ENCODE data around the gene FAM120AOS.

Gene FAM120AOS

DNA sequence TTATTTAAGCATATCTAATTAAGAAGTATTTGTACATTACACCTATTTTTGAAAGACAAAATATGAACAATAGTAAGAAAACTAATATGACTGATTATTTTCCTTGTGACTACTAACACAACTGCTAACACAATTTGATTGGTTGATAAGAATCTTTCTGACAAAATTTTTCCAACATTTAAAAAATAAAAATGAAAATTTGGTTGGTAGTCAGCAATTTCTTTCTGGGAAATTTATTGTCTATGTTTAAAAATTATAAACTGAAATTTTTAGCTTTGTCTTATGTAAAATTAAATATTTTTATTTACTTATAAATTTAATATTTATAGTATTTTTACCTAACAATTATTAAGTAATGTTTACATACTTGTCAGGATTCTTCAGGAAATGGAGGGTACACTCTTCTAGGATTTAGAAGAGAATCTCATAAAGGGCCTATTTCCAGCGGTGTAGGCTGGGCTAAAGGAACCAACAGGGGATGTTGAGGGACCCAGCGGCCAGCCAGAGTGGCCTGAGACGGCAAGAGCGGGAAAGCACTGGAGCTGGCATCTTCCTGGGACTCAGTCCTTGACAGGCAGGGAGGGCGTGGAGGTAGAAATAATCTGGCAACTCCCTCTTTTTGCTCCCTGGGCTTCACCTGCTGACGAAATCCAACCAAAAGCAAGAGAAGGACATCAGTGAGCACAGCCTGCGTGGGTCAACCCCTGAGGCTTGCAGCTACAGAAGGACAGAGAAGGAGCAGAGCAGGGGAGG is 16.6 kb downstream of the FAM120AOS start:
- DNase-seq, result no peak

DNA sequence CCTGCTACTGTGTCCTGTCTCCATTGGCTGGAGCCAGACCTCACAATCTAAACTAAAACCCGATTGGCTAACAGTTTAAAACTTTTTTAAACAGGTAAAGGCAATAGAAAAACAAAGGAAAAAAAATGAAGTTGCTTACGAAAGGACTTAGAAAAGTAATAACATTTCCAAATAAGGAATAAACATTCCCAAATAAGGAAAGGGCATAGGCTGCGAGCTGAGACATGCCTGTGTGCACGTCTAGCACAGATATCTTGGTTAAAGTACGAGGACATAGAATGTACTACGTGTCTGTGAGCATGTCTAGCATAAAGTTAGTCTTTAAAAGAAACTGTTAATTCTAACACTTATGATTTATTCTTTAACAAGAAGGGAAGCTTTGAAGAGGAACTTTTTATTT is 17.2 kb downstream of the FAM120AOS start:
- DNase-seq, result no peak

DNA sequence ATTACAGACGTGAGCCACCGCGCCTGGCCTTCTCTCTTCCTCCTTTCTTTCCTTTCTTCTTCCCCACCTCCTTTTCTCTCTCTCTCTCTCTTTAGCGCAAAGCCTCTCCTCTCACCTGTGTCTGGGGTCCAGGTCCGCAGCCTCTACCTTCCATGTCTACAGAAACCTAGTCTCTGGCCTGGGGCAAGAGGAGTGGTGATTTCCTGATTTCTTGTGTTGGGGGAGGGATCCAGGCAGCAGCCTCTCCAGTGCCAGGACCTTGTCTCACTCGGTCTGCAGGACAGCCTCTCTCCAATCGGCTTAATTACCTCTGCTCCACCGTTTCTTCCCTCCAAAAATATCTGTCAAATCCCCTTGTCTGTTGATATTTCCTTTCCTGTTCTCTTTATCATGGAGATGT is 18.0 kb downstream of the FAM120AOS start:
- no peak for DNase-seq

DNA sequence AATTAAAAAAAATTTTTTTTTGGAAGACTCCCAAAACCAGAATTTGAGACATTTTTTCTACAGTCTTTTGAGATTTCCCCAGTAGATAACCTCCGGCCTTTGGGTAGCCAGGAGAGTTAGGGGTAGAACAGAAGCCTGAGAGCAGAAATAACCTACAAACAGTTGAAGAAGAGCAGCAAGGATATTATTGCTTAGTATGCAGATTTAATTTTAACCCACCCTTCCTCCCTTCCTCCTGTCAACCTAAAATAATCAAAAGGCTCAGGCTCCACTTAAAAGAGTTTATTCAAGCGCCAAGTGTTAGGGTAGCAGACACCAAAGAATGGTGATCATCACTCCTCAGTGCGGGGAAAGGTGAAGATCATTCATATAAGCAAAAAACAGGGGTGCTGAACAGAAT is 19.3 kb downstream of the FAM120AOS start:
- DNase-seq, result no peak

DNA sequence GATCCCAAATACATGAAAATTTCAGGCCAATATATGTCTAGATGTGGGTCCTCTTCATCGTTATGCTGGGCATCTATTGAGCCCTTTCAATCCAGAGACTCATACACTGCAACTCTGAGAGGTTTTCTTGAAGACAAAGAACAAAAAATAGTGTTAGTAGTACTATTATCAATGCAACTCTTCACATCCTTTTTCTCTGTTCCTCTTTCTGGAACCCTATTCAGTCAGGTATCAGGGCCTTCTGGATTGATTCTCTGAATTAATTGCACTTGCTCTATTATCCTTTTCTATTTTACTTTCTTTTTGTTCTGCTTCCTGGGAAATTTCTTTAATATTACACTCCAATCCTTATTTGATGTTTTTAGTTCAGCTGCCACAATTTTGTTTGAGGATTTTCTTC is 20.4 kb downstream of the FAM120AOS start:
- DNase-seq, result no peak

DNA sequence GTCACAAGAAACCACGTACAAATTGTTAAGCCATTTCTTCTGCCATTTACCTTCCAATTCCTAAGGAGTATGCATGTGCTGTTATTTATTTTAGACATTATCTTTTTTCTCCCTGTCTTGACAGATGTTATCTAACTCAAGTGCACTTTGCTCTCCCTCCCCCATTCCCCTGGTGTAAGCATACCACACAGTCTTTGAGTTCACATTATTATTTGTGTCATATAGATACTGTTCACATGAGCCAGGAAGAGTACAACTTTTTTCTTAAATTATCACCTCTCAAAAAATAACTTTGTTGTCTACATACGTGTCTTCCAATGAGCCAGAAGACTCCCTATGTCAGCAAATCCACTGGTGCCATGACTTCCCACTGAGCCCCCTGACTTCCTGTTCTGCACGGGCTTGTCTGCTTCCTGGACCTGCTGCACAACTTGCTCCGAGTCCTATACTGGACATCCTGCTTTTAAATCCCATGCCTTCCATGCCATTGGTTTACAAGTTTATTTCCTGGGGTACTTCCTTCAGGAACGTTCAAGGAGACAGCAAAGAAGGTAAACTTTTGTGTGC is 21.8 kb downstream of the FAM120AOS start:
- no peak for DNase-seq

DNA sequence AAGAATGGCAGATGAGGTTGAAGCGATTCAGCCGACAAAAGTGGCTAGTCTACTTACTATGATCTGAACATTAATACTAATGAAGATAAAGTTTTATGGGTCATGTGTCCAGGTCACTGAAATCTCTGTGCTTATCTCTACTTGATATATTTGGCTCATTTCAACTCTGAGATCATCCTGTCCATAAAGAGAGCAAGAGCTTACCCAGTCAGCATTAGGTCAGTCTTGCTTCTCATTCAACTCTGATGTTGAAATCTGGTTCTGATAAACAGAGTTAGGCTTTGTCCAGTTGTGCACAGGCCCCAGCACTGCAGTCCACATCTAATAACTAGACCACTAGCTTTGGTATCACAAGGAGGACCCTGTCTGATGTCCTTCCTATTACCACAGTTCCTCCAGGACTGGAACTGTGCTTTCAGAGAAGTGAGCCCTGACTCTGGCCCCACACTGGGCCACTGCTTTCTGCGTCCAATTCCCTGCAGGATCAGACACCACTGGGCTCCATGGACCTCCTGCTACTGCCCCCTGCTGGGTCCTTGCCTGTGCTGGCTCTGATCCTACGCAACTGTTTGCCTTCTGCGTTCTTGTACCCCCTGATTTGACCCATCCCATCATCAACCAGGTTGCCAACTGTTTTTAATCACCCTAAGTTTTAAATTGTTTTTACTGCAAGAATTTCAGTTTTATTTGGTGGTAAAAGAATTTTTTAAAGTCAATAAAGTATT is 25.6 kb downstream of the FAM120AOS start:
- no peak for DNase-seq

DNA sequence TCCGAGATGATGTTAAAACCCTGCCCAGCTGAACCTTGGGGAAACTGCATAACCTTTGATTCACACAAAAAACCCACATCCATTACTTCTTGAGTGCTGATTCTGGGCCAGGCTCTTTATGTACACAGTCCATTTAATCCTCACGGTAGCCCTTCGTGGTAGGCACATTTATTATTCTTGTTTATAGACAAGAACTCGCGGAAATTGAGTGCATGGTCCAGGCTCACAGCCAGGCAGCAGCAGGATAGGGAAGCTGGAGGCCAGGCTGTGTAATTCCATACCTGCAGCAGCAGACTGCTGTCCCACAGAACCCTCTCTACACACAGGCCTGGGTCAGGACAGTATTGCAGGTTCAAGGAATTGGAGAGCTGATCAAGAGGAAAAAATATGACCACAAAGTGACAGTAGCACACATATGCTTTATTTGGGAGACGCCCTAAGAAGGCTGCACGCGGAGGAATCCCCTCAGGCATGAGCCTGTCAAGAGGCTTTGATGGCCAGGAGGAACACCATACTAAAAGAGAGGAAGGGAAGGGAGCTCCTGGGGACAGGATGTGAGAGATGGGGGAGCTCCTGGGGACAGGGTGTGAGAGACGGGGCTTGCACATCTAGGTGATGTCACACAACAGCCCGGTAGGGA is 30.3 kb downstream of the FAM120AOS start:
- no peak for DNase-seq

DNA sequence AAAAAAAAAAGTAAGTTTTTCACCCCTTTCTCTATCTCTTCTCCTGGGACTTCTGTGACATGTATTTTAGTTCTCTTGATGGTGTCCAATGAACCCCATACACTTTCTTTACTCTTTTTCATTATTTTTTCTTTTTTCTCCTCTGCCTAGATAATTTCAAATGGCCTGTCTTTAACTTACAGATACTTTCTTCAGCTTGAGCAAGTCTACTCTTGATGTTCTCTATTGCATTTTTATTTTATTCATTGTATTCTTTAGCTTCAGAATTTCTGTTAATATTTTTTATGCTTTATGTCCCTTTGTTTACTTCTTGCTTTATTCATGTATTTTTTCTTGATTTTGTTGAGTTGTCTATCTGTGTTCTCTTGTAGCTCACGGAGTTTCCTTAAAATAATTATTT is 34.4 kb downstream of the FAM120AOS start:
- DNase-seq, result no peak

DNA sequence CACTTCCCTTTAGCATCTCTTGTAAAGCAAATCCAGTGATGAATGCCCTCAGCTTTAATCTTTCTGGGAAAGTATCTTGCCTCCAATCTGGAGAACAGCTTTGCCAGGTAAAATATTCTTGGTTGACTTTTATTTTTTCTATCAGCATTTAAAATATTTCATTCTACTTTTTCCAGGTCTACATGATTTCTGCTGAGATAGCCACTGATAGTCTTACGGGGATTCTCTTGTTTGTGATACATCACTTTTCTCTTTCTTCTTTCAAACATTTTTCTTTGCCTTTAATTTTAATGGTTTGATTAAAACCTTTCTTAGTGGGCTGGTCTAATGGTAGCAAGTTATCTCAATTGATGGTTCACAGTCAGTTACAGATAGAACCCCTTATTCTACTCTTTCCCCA is 35.8 kb downstream of the FAM120AOS start:
- DNase-seq, result no peak

DNA sequence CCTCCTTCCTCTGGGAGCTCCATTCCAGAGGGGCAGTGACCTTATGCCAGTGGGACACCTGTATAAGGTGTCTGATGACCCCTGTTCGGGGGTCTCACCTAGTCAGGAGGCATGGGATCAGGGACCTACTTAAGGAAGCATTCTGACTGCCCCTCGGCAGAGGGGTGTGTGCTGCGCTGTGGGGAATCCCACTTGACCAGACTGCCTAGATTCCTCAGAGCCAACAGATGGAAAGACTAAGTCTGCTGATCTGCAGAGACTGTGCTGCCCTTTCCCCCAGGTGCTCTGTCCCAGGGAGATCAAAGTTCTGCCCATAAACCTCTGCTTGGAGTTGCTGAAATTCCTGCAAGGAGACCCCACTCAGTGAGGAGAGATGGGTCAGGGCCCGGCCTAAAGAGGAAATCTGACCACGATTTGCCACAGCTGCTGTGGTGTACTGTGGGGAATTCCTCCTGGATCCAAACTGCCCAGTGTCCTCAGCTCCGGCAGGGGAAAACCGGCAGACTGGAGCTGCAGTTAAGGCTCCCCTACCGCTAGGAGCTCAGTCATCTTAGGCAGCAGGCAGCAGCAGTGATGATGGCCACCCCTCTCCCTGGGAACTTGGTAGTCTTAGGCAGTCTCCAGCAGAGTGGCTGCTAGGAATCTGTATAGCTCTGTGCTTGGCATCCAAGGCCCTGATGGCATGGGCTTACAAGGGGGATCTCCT is 36.7 kb downstream of the FAM120AOS start:
- DNase-seq, result no peak

DNA sequence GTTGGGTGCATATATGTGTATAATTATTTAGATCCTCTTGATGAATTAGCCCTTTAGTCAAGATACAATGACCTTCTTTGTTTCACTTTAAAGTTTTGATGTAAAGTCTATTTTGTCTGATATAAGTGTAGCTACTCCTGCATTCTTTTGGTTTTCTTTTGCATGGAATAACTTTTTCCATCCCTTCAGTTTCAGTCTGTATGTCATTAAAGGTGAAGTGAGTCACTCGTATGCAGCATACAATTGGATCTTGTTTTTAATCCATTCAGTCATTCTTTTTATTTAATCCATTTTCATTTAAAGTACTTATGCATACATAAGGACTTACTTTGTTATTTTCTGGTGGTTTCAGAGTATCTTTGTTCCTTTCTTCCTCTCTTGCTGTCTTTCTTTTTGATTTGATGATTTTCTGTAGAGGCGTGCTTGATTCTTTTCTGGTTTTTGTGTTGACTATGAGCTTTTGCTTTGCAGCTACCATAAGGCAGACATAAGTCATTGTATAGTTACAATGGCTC is 38.1 kb downstream of the FAM120AOS start:
- DNase-seq, result no peak

DNA sequence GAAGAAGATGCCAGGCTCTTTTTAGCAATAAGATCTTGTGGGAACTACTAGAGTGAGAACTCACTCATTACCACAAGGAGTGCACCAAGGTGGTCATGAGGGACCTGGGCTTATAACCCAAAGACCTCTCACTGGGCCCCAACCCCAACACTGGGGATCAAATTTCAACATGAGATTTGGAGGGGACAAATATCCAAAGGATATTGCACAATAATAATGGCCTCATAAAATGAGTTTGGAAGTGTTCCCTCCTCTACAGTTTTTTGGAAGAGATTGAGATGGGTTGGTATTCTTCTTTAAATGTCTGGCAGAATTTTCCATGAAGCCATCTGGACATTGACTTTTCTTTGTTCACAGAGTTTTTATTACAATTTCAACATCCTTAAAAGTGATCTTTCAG is 39.9 kb downstream of the FAM120AOS start:
- DNase-seq, result no peak

DNA sequence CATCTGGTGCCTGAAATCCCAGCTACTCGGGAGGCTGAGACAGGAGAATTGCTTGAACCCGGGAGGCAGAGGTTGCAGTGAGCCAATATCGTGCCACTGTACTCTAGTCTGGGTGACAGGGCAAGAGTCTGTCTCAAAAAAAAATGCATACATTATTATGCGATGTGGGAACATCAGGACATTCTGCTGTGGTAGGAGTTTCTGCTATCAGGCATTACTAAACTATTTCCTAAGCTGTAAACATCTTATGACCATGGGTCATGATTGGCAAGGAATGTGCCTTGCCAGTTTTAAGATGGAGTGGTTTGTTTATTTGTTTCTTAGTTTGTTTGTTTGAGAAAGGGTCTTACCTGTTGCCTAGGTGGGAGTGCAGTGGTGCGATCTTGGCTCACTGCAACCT is 47.0 kb downstream of the FAM120AOS start:
- no peak for DNase-seq

DNA sequence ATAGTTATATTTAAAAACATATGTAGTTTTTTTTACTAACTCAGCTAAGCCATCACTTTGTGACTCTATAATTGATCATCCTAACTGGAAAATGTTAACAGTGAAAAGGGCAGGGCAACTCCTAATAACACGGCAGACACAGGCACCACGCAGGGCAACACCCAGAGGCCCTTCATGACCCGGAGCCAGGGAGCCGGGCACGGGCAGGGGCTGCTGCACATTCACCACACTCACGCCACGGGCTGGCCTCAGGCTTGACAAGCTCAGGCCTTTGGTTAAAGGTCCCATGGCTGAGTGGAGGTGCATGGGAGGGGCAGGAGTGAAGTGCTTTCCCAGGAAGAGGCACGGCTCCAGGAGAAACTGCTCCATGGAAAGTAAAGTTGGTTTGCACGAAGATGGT is 54.9 kb downstream of the FAM120AOS start:
- DNase-seq, result no peak

DNA sequence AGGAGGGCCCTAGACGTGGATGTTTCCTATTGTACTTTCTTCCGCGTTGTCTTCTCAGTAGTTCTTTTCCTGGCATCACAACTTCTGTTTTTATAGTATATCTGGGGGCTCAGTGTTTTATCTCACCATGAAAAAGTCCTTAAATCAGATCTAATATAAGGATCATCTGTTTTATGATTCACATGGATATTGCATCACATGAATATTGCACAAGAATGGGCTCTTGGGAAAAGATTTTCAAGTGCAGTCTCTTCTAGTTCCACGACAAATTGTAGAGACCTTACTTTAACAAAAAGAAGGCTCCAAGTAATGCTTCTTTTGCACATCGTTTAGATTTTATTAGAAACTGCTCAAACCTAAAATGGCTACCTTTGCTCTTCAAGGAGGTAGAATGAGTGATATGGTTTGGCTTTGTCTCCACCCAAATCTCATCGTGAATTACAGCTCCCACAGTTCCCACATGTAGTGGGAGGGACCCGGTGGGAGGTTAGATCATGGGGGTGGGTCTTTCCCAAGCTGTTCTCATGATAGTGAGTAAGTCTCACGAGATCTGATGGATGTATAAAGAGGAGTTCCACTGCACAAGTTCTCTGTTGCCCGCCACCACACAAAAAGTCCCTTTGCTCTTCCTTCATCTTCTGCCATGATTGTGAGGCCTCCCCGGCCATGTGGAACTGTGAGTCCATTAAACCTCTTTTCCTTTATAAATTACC is 55.6 kb downstream of the FAM120AOS start:
- DNase-seq, result no peak
